Measurements from ENCODE around the gene HOXA5. TPM values are rescaled to one million over a fixed set of nuclear protein-coding genes. Genes with fewer than 3 reads are reported as not detected.

Gene HOXA5
- total and polyA plus RNA-seq, 8 donors = 0.24 to 1.4 (median 0.81) TPM; not detected in 1

DNA sequence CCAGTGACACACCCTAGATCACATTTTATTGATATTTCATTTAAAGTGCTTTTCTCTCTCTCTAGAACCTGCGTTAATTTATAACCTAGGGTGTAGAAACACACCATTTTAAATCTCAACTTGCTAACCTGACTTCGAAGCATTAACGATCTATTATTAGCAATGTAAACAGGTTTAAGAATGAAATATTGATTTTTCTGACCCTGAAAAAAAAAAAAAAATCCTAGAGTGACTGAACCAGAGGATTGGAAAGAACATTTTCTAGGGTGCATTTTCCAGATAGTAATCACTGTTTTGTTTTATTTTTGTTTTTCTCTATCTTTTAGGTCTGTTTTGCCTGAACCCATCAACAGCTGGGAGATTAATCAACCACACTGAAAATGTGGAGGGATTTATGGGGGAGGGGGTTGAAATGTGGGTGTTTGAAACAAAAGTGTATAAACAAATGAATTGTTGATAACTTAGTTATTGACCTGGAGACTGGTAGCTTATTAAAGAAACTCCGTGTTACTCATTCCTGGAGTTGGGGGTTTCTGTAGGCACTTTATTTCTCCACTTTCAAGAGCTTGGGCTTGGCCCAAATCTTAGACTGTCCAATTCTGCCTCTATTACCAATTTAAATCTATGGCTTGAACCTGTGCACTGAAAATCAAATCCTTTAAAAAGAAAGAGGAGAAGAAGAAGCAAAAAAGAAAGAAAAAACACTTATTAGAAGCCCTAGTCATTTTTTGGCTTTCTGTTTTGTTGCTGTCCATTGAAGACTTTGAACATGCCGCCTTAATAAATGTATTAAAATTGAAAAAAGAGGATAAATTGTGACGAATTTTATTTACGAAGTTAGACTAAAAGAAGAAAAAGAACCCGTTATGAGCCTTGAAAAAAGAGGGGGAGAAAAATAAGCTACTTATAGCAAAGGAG, 43.8 kb downstream of the HOXA5 start:
- Histone ChIP-seq H3K27ac (no peak overlapping the region), H3K36me3 (no peaks in the 10 kb centered on the region), H3K9me3 (no peaks in the 10 kb centered on the region), H3K27me3 (peaks cover 0 to 66% (median 18%) of the 10 kb centered on the region in 4 donors), H3K4me3 (peak overlapping the region in 1 of 4 donors; percentile 26), H3K4me1 (peaks cover 0 to 8% (median 4%) of the 10 kb centered on the region in 3 donors)
- FAIRE-seq (no peak), ATAC-seq (no peak), DNase-seq (no peak)
- TF ChIP-seq CTCF (IDR thresholded peaks at IDR 0.05) = no peak
- intact Hi-C loops (cut with DNase I) = no loop called here
- 20 to 26% methylated on average over 8 of the region's 8 CpGs for WGBS, 2 donors

- no peak for TF ChIP-seq CTCF (IDR thresholded peaks at IDR 0.05)
- DNase-seq (peak in 1 of 6 donors; percentile 15), FAIRE-seq (peak; percentile 86), ATAC-seq (no peak)
- Histone ChIP-seq H3K4me3 (peak overlapping the region in 2 of 4 donors; percentile 9 to 26), H3K27me3 (peaks cover 0 to 68% (median 20%) of the 10 kb centered on the region in 4 donors), H3K4me1 (peaks cover 0 to 8% (median 4%) of the 10 kb centered on the region in 3 donors), H3K9me3 (no peaks in the 10 kb centered on the region), H3K27ac (peak overlapping the region in 2 of 4 donors; percentile 16 to 47), H3K36me3 (no peaks in the 10 kb centered on the region)
- intact Hi-C loops (cut with DNase I) = no loop called here
- WGBS, 2 donors = 9 to 12% methylated on average over 38 of the region's 38 CpGs
Observed at GRCh38 chr7:27098578-27099451, 44.7 kb downstream of the HOXA5 start.

DNA sequence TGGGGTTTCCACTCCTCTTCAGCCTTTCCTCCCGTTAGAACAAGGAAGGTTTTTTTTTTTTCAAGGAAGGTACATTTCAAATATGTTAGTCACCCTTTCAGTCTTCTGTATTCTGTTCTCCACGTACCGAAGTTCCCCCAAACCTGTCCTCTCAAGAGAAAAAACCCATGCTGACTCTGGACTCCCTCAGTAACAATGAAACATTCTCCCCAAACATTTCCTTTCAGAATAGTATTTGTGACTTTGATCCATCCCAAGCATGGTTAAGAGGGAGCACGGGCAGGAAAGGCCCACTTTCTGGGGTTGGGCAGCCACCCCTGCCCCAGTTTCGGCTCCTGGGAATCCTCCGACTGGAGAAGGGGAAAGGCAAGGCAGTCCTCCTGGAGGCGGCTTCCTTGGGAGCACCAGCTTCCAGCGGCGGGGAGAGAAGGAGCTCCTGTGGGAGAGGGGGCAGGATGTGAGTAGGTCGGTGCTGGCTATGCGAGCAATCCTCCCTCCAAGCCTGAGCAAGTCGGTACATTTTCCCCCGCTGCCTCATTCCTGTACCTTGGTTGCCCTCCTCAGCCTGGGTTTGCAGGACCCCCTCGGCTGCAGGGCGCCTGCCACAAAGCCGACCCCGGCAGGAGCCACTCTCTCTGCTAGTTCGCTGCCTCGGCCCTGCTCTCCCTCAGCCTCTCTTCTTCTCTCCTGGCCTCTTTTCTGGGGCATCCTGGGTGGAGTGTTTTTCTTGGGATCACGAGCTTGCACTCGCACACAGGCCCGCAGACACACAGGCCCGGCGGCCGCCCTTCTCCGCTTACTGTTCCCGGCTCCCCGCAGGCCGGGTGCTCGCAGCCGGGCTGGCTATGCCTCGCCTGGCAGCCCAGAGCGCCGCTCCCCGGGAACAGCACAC, 45.5 kb downstream of the HOXA5 start:
- Histone ChIP-seq H3K4me3 (peak overlapping the region in 2 of 4 donors; percentile 36 to 51), H3K36me3 (no peaks in the 10 kb centered on the region), H3K27me3 (peaks cover 0 to 66% (median 20%) of the 10 kb centered on the region in 4 donors), H3K9me3 (no peaks in the 10 kb centered on the region), H3K27ac (peak overlapping the region in 2 of 4 donors; percentile 16 to 47), H3K4me1 (peaks cover 0 to 8% (median 4%) of the 10 kb centered on the region in 3 donors)
- DNase-seq (peak in 2 of 6 donors; percentile 15 to 55), ATAC-seq (peak in 1 of 4 donors; percentile 20), FAIRE-seq (no peak)
- 10 to 12% methylated on average over 35 of the region's 35 CpGs for WGBS, 2 donors
- no peak for TF ChIP-seq CTCF (IDR thresholded peaks at IDR 0.05)
- intact Hi-C loops (cut with DNase I) = no loop called here

GRCh38 chr7:27096768-27097514, 46.5 kb downstream of the HOXA5 start:
- Histone ChIP-seq H3K9me3 (no peaks in the 10 kb centered on the region), H3K4me3 (peak overlapping the region; percentile 24 to 51 (median 34)), H3K4me1 (peaks cover 0 to 8% (median 4%) of the 10 kb centered on the region in 3 donors), H3K27me3 (peaks cover 0 to 74% (median 20%) of the 10 kb centered on the region in 4 donors), H3K27ac (peak overlapping the region in 2 of 4 donors; percentile 47 to 60), H3K36me3 (no peaks in the 10 kb centered on the region)
- ATAC-seq (peak in 3 of 4 donors; percentile 28 to 61 (median 56)), DNase-seq (peak in 2 of 6 donors; percentile 27 to 35), FAIRE-seq (no peak)
- no peak for TF ChIP-seq CTCF (IDR thresholded peaks at IDR 0.05)
- intact Hi-C loops (cut with DNase I) = no loop called here
- WGBS, 2 donors = 7 to 8% methylated on average over 39 to 41 of the region's 41 CpGs
